GM23338 (cell line): ENCODE results near the gene SLC25A48. TPM values are rescaled to one million over a fixed set of nuclear protein-coding genes. Genes with fewer than 3 reads are reported as not detected.
A peak's percentile ranks its signal among the peaks of the same experiment; 100 is the strongest.

ENCODE experiments used
- ATAC-seq: fragments of 200-7000 bp; cut with Tn5 transposase; 3 replicates; pipeline ENCODE4 v1.9.1; 2020
- DNase-seq: peaks from one replicate; pipeline ENCODE4 v3.0.0-alpha.2; 2015; ENCODE audit warnings: low spot score
- H2AFZ ChIP-seq: fragments of 200-600 bp; sonication (generic); 2 replicates; pipeline ENCODE4 v1.8.0; 2016; ENCODE audit warnings: antibody characterized with exemption, mild to moderate bottlenecking, moderate library complexity
- H3F3A ChIP-seq: fragments of 200-600 bp; sonication (generic); replicated peaks from 2 replicates; pipeline ENCODE4 v1.8.0; 2017; ENCODE audit warnings: antibody characterized with exemption, mixed run types, low read depth
- H3K27ac ChIP-seq: fragments of 200-600 bp; sonication (generic); 2 replicates; pipeline ENCODE4 v1.6.1; 2016; ENCODE audit warnings: low read depth
- H3K27me3 ChIP-seq: fragments of 200-600 bp; sonication (generic); 2 replicates; pipeline ENCODE4 v1.8.0; 2016; ENCODE audit warnings: mild to moderate bottlenecking, mixed run types, moderate library complexity; ENCODE audit not compliant: insufficient read depth
- H3K36me3 ChIP-seq: fragments of 200-600 bp; sonication (generic); 2 replicates; pipeline ENCODE4 v1.8.0; 2016; ENCODE audit warnings: mild to moderate bottlenecking; ENCODE audit not compliant: insufficient read depth
- H3K4me1 ChIP-seq: fragments of 200-600 bp; sonication (generic); 2 replicates; pipeline ENCODE4 v1.8.0; 2016; ENCODE audit warnings: mild to moderate bottlenecking, moderate library complexity; ENCODE audit not compliant: insufficient read depth
- H3K4me2 ChIP-seq: fragments of 200-600 bp; sonication (generic); 2 replicates; pipeline ENCODE4 v1.7.1; 2017; ENCODE audit warnings: mixed run types
- H3K4me3 ChIP-seq: fragments of 200-600 bp; sonication (generic); 2 replicates; pipeline ENCODE4 v1.6.1; 2016; ENCODE audit warnings: mixed run types
- H3K79me2 ChIP-seq: fragments of 200-600 bp; sonication (generic); replicated peaks from 2 replicates; pipeline ENCODE4 v1.8.0; 2017; ENCODE audit warnings: mild to moderate bottlenecking; ENCODE audit not compliant: insufficient read depth
- H3K9me2 ChIP-seq: fragments of 200-600 bp; sonication (generic); 2 replicates; pipeline ENCODE4 v1.8.0; 2017; ENCODE audit not compliant: insufficient read depth
- H4K20me1 ChIP-seq: fragments of 200-600 bp; sonication (generic); replicated peaks from 2 replicates; pipeline ENCODE4 v1.8.0; 2017; ENCODE audit warnings: mild to moderate bottlenecking; ENCODE audit not compliant: insufficient read depth
- H3K27ac Mint-ChIP-seq: 2 replicates; pipeline ENCODE4 v1.8.0; 2020; ENCODE audit warnings: inconsistent platforms, mild to moderate bottlenecking, moderate library complexity, mixed read lengths
- H3K27me3 Mint-ChIP-seq: 3 replicates; pipeline ENCODE4 v1.8.0; 2022; ENCODE audit warnings: low read depth, mild to moderate bottlenecking, moderate library complexity, mixed read lengths, inconsistent platforms; ENCODE audit not compliant: insufficient read depth, poor library complexity
- H3K36me3 Mint-ChIP-seq: 3 replicates; pipeline ENCODE4 v1.8.0; 2021; ENCODE audit warnings: low read depth, mild to moderate bottlenecking, inconsistent platforms, moderate library complexity, mixed read lengths
- H3K4me1 Mint-ChIP-seq: 3 replicates; pipeline ENCODE4 v1.8.0; 2020; ENCODE audit warnings: mild to moderate bottlenecking, inconsistent platforms, mixed read lengths
- H3K4me3 Mint-ChIP-seq: 3 replicates; pipeline ENCODE4 v1.8.0; 2021; ENCODE audit warnings: moderate library complexity, mild to moderate bottlenecking, inconsistent platforms, mixed read lengths
- H3K9me3 Mint-ChIP-seq: 3 replicates; pipeline ENCODE4 v1.8.0; 2020; ENCODE audit warnings: moderate library complexity, mild to moderate bottlenecking, inconsistent platforms, mixed read lengths
- EZH2 ChIP-seq: fragments of 200-600 bp; sonication (generic); IDR thresholded peaks from one replicate; pipeline ENCODE4 v1.8.0; 2017; ENCODE audit warnings: antibody characterized with exemption, mild to moderate bottlenecking, low read depth; ENCODE audit not compliant: unreplicated experiment
- EZH2phosphoT487 ChIP-seq: fragments of 200-600 bp; sonication (generic); IDR thresholded peaks from one replicate; pipeline ENCODE4 v1.8.1; 2018; ENCODE audit warnings: antibody characterized with exemption; ENCODE audit not compliant: unreplicated experiment
- STAT1 ChIP-seq: IDR thresholded peaks from one replicate; pipeline ENCODE4 v1.6.1; 2016; ENCODE audit warnings: antibody characterized with exemption; ENCODE audit not compliant: unreplicated experiment
- ZNF114 ChIP-seq: fragments of 250-450 bp; sonication (Bioruptor Pico); IDR thresholded peaks from 2 replicates; pipeline ENCODE4 v1.5.0; 2020; ENCODE audit warnings: mild to moderate bottlenecking, moderate library complexity
- ZNF331 ChIP-seq: fragments of 250-450 bp; sonication (Bioruptor Pico); IDR thresholded peaks from 2 replicates; pipeline ENCODE4 v1.5.0; 2020; ENCODE audit warnings: low read depth, mild to moderate bottlenecking, moderate library complexity
- polyA plus RNA-seq: library from polyadenylated mRNA; unstranded; fragments of >200 nt; fragmentation: Nextera tagmentation; extraction: Ambion mirVana; gene quantifications from 2 replicates; pipeline ENCODE4 v1.2.1, GENCODE V29; 2016
- total RNA-seq: library from RNA; depleted of rRNA; stranded (reverse); fragments of >200 nt; shearing (Covaris generic); gene quantifications from 2 replicates; pipeline ENCODE4 v1.2.3, GENCODE V29; 2014
- TF ChIP-seq, protein P1 (sequence below), 2 experiments: fragments of 200-600 bp in 1 of 2; sonication (generic) in 1 of 2; conservative IDR thresholded peaks; 2 replicates each; pipeline versions ENCODE4 v1.5.1 to v1.6.1; 2016 to 2017; ENCODE audit warnings: antibody characterized with exemption in 2 of 2, low read depth in 2 of 2, mild to moderate bottlenecking in 2 of 2, moderate library complexity in 1 of 2
- TF ChIP-seq, protein P2 (sequence below): fragments of 250-450 bp; sonication (Bioruptor Pico); IDR thresholded peaks from 2 replicates; pipeline ENCODE4 v1.5.0; 2020; ENCODE audit warnings: mild to moderate bottlenecking, moderate library complexity
- TF ChIP-seq, protein P3 (sequence below): IDR thresholded peaks from 2 replicates; pipeline ENCODE4 v1.6.1; 2016; ENCODE audit warnings: antibody characterized with exemption

Gene SLC25A48
- total and polyA plus RNA-seq, 2 experiments from 2014 or later, result 1.1 to 1.5 TPM

DNA sequence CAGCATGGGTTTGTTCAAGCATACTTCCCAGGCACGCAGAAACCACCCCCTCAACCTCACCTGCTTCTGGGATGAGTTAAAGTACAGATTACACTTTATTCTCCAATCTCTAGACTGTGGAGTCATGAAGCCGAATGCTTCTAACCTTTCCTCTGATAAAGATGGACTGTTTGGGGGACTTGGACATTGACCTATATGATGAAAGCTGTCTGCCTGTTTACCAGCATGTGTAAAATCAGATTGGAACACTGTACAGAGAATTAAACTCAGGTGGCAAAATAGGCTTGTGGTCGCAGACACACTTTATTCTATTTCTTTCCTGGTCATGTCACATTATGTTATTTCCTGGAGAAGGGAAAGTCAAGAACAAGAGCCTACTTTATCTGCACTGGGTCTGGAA lies 35.5 kb downstream of the SLC25A48 start (continued):
- TF ChIP-seq, protein P1, sequence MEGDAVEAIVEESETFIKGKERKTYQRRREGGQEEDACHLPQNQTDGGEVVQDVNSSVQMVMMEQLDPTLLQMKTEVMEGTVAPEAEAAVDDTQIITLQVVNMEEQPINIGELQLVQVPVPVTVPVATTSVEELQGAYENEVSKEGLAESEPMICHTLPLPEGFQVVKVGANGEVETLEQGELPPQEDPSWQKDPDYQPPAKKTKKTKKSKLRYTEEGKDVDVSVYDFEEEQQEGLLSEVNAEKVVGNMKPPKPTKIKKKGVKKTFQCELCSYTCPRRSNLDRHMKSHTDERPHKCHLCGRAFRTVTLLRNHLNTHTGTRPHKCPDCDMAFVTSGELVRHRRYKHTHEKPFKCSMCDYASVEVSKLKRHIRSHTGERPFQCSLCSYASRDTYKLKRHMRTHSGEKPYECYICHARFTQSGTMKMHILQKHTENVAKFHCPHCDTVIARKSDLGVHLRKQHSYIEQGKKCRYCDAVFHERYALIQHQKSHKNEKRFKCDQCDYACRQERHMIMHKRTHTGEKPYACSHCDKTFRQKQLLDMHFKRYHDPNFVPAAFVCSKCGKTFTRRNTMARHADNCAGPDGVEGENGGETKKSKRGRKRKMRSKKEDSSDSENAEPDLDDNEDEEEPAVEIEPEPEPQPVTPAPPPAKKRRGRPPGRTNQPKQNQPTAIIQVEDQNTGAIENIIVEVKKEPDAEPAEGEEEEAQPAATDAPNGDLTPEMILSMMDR (conservative IDR thresholded peaks at IDR 0.05; ENCODE audit: low read depth in 2 of 2), result no peak
- no peak for TF ChIP-seq EZH2

- H3K4me1 ChIP-seq, result no peaks in the 10 kb centered on the region
- Mint-ChIP-seq H3K4me3 (no peak overlapping the region), H3K27ac (no peak overlapping the region), H3K27me3 (peaks cover 4% of the 10 kb centered on the region), H3K36me3 (no peaks in the 10 kb centered on the region), H3K9me3 (no peaks in the 10 kb centered on the region), H3K4me1 (no peaks in the 10 kb centered on the region)
- no peak overlapping the region for H3K4me2 ChIP-seq
- no peaks in the 10 kb centered on the region for H4K20me1 ChIP-seq
- no peaks in the 10 kb centered on the region for H3K79me2 ChIP-seq
- H3K9me2 ChIP-seq, result no peaks in the 10 kb centered on the region
- H3F3A ChIP-seq, result no peaks in the 10 kb centered on the region
- no peak overlapping the region for H2AFZ ChIP-seq
- no peaks in the 10 kb centered on the region for H3K36me3 ChIP-seq
- H3K4me3 ChIP-seq, result no peak overlapping the region
- no peak for DNase-seq
- no peaks in the 10 kb centered on the region for H3K27me3 ChIP-seq
- no peak overlapping the region for H3K27ac ChIP-seq
- ATAC-seq, result peak; percentile 50
- no peak for TF ChIP-seq EZH2phosphoT487
- no peak for TF ChIP-seq EZH2
- TF ChIP-seq, protein P1 (conservative IDR thresholded peaks at IDR 0.05; ENCODE audit: low read depth in 2 of 2), result no peak
- TF ChIP-seq ZNF114, result no peak
- TF ChIP-seq, protein P2, sequence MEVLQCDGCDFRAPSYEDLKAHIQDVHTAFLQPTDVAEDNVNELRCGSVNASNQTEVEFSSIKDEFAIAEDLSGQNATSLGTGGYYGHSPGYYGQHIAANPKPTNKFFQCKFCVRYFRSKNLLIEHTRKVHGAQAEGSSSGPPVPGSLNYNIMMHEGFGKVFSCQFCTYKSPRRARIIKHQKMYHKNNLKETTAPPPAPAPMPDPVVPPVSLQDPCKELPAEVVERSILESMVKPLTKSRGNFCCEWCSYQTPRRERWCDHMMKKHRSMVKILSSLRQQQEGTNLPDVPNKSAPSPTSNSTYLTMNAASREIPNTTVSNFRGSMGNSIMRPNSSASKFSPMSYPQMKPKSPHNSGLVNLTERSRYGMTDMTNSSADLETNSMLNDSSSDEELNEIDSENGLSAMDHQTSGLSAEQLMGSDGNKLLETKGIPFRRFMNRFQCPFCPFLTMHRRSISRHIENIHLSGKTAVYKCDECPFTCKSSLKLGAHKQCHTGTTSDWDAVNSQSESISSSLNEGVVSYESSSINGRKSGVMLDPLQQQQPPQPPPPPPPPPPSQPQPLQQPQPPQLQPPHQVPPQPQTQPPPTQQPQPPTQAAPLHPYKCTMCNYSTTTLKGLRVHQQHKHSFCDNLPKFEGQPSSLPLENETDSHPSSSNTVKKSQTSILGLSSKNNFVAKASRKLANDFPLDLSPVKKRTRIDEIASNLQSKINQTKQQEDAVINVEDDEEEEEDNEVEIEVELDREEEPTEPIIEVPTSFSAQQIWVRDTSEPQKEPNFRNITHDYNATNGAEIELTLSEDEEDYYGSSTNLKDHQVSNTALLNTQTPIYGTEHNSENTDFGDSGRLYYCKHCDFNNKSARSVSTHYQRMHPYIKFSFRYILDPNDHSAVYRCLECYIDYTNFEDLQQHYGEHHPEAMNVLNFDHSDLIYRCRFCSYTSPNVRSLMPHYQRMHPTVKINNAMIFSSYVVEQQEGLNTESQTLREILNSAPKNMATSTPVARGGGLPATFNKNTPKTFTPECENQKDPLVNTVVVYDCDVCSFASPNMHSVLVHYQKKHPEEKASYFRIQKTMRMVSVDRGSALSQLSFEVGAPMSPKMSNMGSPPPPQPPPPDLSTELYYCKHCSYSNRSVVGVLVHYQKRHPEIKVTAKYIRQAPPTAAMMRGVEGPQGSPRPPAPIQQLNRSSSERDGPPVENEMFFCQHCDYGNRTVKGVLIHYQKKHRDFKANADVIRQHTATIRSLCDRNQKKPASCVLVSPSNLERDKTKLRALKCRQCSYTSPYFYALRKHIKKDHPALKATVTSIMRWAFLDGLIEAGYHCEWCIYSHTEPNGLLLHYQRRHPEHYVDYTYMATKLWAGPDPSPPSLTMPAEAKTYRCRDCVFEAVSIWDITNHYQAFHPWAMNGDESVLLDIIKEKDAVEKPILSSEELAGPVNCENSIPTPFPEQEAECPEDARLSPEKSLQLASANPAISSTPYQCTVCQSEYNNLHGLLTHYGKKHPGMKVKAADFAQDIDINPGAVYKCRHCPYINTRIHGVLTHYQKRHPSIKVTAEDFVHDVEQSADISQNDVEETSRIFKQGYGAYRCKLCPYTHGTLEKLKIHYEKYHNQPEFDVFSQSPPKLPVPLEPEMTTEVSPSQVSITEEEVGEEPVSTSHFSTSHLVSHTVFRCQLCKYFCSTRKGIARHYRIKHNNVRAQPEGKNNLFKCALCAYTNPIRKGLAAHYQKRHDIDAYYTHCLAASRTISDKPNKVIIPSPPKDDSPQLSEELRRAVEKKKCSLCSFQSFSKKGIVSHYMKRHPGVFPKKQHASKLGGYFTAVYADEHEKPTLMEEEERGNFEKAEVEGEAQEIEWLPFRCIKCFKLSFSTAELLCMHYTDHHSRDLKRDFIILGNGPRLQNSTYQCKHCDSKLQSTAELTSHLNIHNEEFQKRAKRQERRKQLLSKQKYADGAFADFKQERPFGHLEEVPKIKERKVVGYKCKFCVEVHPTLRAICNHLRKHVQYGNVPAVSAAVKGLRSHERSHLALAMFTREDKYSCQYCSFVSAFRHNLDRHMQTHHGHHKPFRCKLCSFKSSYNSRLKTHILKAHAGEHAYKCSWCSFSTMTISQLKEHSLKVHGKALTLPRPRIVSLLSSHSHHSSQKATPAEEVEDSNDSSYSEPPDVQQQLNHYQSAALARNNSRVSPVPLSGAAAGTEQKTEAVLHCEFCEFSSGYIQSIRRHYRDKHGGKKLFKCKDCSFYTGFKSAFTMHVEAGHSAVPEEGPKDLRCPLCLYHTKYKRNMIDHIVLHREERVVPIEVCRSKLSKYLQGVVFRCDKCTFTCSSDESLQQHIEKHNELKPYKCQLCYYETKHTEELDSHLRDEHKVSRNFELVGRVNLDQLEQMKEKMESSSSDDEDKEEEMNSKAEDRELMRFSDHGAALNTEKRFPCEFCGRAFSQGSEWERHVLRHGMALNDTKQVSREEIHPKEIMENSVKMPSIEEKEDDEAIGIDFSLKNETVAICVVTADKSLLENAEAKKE (CRISPR knock-in tag), result no peak
- TF ChIP-seq ZNF331 (CRISPR knock-in tag), result no peak
- TF ChIP-seq, protein P3, sequence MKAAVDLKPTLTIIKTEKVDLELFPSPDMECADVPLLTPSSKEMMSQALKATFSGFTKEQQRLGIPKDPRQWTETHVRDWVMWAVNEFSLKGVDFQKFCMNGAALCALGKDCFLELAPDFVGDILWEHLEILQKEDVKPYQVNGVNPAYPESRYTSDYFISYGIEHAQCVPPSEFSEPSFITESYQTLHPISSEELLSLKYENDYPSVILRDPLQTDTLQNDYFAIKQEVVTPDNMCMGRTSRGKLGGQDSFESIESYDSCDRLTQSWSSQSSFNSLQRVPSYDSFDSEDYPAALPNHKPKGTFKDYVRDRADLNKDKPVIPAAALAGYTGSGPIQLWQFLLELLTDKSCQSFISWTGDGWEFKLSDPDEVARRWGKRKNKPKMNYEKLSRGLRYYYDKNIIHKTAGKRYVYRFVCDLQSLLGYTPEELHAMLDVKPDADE, result no peak
- no peak for TF ChIP-seq STAT1
Observed at GRCh38 chr5:135871268-135871915, 36.9 kb downstream of the SLC25A48 start.
